NCI-H2029 (cell line): Measurements from ENCODE around the gene FHDC1.

Experiments
- DNase-seq: peaks from one replicate; lab custom pipeline; 2025; lab: John Stamatoyannopoulos, UW

The FHDC1 gene

GRCh38 chr4:152957437-152958171 is 21.5 kb downstream of the FHDC1 start:
- no peak for DNase-seq

DNA sequence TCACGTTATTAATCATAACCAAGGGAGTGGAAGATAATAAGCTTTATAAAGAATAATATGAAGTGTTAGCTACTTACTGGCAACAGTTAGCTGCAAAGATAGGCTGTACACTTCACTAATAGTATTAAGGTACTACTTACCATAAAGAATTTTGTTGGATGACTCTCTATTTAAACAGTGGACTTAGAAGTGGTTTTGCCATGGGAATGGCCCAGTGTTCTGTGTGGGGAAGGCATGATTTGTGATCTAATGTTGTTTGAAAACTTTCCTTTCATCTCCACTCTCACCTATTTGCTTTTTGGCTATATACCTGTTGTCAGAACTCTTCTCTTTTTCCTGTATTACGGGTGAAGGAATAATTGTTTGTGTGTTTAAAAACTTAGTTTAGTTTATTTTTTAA is 23.0 kb downstream of the FHDC1 start:
- no peak for DNase-seq

DNA sequence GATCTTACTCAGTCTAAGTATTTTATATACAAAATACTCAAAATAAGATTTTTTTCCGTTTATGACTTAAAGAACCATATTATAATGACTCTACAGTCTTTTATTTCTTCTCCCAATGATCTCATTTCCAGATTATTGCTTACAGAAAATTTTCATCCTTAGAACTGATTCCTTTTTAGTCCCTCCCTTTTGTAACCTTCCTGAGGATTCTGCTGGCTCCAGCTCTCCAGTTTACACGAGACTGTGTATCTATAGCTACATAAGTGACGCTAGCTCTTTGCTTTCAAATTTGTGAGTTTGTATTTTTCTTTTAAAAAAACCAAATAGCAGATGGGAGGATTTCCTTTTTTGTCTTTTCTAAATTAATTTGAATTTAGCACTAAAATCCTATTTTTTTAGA is 24.0 kb downstream of the FHDC1 start:
- no peak for DNase-seq

DNA sequence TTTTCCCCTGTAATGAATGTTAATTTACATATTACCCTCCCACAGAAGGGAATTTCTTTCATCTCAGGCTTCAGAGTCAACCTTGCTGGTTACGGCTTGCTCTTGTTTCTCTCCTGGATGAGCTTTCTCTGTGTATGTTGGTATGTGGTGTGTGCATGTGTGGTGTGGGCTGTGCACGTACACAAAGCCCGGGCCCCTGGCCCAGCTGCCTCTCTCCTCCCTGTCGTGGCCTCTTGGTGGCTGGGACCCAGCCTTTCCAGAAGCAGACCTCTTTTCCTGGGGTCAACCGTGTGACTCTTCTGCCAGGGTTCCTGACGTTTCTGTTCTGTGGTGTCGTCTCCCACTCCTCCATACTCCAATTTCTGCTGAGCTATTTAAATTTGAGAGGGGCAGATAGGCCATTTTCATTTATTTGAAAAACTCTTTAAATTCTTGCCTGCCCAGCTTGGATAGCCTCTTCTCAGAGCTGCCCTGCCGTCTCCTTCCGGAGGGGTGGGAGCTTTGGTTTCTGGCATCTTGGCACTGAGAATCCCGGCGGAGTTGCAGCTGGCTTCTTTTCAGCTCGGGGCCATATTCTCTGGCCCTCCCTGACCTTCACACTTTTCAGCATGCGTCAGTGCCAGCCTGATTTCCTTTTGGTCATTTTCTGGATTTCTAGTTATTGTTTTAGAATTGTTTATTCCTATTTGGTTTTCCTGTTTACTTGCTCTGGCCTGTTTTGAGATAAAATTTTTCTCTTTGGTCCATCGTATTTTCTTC is 25.1 kb downstream of the FHDC1 start:
- no peak for DNase-seq

DNA sequence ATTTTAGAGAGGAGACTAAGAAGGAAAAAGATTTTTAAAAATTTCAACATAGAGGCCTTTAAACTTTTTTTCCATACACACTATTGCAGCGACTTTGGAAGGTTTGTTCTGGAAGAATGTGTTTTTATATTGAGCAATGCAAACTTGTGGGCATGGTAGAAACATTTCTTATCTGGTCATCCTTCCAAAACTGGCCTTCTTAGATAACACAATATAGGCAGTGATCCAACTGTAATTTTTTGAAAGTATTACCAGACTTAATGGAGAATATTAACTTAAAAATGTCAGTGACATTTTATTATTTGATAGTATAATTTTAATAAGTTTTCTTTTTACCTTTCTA is 25.6 kb downstream of the FHDC1 start:
- no peak for DNase-seq

- no peak for DNase-seq
Observed at GRCh38 chr4:152962150-152962549, 26.0 kb downstream of the FHDC1 start.

DNA sequence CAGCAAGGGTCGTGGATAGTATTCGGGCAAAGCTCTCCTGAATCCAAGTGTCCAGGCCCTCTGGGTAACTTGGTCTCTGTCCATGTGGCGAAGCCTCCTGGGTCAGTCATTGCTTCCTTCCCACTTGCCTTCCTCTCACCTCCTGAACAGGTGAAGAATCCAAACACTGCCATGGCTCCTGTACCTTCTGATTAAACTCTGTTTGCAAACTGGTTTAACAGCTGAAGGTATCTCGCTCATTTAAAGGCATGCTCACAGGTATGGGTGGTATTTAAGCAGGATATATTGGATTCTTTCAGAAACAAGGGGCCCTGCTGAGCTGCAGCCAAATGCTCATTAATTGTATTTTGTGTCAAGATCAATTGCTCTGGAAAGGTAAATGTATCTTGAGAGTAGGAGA is 28.2 kb downstream of the FHDC1 start:
- DNase-seq = no peak

- DNase-seq = no peak
Observed at GRCh38 chr4:152965611-152966010, 29.5 kb downstream of the FHDC1 start.

DNA sequence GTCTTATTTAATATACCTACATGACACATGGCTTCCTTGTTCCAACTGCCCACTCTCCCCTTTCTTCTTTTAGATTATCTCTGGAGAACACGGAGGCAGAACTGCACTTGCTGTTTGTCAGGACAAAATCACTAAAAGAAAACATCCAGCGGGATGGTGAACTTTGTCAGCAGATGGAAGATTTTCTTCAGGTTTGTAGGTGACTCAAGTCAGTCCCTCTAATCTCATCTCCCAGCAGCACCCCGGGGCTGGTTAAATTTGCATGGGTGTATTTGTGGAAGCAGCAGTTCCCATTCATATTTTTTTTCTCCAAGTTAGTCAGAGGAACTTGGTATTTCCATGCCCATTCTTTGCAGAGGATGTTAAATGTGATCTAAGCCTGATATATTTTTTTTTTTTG is 31.8 kb downstream of the FHDC1 start:
- DNase-seq = no peak

DNA sequence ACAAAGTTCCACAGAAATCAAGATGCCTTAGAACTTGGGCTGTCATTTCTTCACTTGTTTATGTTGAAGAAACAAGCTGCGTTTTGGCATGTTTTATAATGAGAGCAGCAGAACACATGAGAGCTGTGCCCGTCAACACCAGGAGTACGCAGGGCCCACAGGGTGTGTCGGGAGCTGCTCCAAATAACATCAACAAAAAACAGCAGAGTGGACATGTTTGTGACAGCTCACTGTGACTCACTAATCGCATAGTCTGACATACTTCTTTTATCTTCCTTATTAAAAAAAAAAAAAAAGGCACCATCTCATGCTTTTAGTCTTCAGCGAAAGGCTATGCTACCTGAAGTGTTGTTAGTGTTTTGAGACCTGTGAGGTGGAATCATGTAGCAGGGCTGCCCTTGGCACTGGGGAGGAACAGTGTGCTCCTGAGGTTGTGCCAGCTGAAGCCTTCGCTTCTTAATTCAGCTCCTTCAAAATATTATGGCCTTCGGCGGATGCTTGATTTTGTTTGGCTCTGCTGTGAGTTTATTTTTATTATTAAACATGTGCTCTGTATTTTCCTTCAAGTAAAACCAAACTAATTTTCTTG is 32.8 kb downstream of the FHDC1 start:
- no peak for DNase-seq

DNA sequence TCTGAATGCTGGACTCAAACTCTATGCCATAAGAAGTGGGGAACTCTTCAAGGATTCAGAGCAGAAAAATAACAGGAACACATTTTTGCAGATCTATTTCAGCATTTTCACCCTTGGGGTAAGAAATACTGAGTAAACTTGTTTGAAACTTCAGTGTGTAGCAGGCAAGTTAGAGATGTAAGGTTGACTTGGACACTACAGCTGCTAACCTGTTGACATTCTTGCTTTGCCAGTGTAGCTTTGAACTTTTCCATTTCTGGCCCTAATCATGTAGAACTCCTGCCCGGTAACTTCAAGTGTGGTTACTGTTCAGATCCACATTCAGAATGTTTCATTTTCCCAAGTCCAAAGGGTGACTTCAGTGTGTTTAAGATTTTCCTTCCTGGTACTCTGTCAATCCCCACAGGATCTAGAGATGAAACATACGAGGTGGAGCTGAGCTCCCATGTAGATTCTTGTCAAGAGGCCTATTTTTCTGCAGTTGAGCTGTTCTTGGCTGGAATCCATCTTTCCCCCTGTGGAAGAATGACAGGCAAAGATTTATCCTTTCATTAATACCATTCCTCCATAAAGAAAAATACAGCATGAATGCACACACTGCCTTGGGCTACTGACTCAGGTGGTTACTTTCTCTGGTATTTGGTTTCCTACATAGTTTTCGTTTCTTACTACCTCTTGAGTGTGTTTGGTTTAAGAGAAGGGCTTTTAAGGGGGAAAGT is 34.1 kb downstream of the FHDC1 start:
- no peak for DNase-seq

- DNase-seq = no peak
Observed at GRCh38 chr4:152971053-152971452, 34.9 kb downstream of the FHDC1 start.

GRCh38 chr4:152972821-152973628 is 36.9 kb downstream of the FHDC1 start:
- DNase-seq = no peak

GRCh38 chr4:152973629-152974467 is 37.7 kb downstream of the FHDC1 start:
- DNase-seq = no peak

DNA sequence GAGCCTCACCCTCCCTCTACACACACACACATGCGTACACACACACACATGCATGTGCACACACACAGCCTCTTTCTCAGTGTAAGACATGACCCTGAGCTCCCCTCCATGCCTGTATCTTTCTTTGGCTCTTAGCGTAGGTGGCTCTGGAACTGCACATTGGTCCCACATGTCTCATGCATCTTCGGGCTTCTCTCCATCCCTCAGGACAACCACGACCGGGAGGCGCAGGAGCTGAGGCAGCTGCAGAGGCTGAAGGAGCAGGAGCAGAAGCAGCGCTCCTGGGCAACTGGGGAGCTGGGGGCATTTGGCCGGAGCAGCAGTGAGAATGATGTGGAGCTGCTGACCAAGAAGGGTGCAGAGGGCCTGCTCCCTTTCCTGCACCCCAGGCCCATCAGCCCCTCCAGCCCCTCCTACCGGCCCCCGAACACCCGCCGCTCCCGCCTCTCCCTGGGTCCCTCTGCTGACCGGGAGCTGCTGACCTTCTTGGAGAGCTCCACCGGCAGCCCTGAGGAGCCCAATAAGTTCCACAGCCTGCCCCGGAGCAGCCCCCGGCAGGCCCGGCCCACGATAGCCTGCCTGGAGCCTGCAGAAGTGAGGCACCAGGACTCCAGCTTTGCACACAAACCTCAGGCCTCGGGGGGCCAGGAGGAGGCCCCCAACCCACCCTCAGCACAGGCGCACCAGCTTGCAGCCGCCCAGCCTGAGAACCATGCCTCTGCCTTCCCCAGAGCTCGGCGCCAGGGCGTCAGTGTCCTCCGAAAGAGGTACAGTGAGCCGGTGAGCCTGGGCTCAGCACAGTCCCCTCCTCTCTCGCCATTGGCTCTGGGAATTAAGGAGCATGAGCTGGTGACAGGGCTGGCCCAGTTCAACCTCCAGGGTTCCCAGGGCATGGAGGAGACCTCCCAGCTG is 38.6 kb downstream of the FHDC1 start:
- no peak for DNase-seq

DNA sequence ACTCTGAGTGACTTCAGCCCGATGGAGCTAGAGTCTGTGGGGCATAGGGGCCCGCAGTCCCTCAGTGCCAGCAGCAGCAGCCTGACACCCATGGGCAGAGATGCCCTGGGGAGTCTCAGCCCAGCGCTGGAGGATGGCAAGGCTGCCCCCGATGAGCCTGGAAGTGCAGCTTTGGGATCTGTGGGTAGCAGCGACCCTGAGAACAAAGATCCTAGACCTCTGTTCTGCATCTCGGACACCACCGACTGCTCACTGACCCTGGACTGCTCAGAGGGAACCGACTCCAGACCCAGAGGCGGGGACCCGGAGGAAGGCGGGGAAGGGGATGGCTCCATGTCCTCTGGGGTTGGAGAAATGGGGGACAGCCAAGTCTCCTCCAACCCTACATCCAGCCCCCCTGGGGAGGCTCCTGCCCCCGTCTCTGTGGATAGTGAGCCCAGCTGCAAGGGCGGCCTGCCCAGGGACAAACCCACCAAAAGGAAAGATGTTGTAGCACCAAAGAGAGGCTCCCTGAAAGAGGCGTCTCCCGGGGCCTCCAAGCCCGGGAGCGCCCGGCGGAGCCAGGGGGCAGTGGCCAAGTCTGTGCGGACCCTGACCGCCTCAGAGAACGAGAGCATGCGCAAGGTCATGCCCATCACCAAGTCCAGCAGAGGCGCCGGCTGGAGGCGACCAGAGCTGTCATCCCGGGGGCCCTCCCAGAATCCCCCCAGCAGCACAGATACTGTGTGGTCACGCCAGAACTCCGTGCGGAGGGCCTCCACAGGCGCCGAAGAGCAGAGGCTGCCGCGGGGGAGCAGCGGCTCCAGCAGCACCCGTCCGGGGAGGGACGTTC is 39.5 kb downstream of the FHDC1 start:
- DNase-seq = no peak

DNA sequence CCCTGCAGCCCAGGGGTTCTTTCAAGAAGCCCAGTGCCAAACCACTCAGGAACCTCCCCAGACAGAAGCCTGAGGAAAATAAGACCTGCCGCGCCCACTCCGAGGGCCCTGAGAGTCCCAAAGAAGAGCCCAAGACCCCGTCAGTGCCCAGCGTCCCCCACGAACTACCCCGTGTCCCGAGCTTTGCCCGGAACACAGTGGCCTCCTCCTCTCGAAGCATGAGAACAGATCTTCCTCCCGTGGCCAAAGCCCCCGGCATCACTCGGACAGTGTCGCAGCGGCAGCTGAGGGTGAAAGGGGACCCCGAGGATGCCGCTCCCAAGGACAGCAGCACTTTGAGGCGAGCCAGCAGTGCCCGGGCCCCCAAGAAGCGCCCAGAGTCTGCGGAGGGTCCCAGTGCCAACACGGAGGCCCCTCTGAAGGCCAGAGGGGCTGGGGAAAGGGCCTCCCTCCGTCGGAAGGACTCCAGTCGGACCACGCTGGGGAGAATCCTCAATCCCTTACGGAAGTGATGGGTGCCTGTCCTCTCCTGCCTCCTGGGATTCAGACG is 40.2 kb downstream of the FHDC1 start:
- no peak for DNase-seq

- no peak for DNase-seq
Observed at GRCh38 chr4:152979731-152980330, 43.7 kb downstream of the FHDC1 start.
